Fibroblast of skin of right biceps (primary cell): Measurements from ENCODE around the gene FES.
A peak's percentile ranks its signal among the peaks of the same experiment; 100 is the strongest.
"Not testable (repeated sequence)": the region's sequence is repeated elsewhere in the genome, so short reads cannot be mapped to it uniquely, and the experiment has no call there.

ENCODE experiments used
- DNase-seq: peaks from one replicate; pipeline ENCODE4 v3.0.0-alpha.2; 2013

FES gene

DNA sequence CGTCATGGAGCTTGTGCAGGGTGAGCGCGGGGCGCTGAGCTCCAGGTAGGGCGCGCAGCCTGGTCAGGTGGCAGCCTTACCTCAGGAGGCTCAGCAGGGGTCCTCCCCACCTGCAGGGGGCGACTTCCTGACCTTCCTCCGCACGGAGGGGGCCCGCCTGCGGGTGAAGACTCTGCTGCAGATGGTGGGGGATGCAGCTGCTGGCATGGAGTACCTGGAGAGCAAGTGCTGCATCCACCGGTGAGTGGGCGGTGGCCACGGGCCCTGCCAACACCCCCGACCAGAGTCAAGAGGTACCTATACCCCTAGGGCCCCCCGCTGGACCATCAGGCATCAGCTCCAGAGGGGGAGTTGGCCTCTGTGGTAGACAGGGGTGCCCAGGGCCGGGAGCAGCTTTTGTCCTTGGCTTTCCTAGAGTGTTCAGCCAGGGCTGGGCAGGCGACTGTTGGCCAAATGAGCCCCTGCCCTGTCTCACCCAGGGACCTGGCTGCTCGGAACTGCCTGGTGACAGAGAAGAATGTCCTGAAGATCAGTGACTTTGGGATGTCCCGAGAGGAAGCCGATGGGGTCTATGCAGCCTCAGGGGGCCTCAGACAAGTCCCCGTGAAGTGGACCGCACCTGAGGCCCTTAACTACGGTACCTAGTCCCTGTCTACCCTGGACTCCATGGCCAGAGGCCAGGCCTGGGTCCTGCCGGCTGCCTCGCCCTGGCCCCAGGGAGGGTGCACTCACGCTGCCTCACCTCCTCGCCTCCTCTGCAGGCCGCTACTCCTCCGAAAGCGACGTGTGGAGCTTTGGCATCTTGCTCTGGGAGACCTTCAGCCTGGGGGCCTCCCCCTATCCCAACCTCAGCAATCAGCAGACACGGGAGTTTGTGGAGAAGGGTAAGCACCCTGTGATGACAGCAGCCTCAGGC is 9.1 kb downstream of the FES start:
- DNase-seq, result no peak

GRCh38 chr15:90895571-90896117 is 11.3 kb downstream of the FES start:
- DNase-seq, result peak; percentile 53

DNA sequence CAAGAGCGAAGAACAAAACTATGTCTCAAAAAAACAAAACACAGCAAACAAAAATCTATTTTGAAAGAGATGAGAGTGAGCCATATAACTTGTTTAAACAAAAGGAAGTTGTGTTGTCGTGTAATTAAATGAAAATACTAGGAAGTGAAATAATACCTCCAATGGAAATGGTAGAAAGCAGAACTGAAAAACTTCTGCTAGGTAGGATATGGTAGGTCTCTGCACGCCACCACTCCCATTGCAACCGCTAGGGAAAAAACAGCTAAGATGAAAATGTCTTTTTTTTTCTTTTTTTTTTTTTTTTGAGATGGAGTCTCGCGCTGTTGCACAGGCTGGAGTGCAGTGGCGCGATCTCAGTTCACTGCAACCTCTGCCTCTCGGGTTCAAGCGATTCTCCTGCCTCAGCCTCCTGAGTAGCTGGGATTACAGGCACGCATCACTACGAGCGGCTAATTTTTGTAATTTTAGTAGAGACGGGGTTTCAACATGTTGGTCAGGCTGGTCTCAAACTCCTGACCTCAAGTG is 12.9 kb downstream of the FES start:
- not testable (repeated sequence) for DNase-seq

- DNase-seq, result no peak
Observed at GRCh38 chr15:90901175-90902039, 17.1 kb downstream of the FES start.

DNA sequence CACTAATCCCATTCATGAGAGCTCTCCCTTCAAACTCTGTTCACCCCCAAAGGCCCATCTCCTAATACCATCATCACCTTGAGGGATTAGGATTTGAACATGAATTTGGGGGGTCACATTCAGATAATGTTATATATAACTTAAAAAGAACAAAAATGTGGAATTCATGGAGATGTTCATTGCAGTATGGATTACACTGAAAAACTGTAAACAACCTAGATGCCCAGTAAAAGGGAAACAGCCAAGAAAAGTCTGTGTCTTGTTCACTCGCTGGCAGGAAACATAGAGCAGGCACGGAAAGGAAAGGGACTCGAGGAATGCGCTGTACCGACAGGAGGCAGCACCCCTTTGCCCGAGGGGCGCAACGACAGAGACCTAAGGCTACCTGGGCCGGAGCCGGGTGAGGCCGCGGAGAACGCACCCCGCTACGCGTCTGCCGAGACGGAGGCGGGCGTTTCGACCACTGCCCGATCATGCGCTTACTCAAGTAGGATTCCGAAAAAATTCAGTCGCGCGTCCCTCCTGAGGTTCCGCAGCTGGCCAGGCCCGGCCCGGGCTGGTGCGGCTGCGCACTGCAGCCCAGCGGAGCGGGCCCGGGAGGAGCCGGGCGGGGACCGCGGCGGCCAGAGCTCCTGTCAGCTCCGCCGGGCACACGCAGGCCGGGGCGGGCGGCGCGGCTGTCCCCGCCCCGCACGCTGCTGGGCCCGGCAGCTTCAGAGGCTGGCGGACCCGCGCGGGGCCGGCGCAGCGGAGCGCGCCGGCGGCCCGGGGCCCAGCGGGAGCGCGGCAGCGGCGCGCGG is 17.9 kb downstream of the FES start:
- peak; percentile 77 for DNase-seq

GRCh38 chr15:90902840-90903732 is 18.8 kb downstream of the FES start, which contains the start of gene MAN2A2:
MAN2A2 (plus strand) TSS chr15:90903302; CDS start chr15:90904208, 906 bp downstream.
- peak; percentile 37 for DNase-seq

DNA sequence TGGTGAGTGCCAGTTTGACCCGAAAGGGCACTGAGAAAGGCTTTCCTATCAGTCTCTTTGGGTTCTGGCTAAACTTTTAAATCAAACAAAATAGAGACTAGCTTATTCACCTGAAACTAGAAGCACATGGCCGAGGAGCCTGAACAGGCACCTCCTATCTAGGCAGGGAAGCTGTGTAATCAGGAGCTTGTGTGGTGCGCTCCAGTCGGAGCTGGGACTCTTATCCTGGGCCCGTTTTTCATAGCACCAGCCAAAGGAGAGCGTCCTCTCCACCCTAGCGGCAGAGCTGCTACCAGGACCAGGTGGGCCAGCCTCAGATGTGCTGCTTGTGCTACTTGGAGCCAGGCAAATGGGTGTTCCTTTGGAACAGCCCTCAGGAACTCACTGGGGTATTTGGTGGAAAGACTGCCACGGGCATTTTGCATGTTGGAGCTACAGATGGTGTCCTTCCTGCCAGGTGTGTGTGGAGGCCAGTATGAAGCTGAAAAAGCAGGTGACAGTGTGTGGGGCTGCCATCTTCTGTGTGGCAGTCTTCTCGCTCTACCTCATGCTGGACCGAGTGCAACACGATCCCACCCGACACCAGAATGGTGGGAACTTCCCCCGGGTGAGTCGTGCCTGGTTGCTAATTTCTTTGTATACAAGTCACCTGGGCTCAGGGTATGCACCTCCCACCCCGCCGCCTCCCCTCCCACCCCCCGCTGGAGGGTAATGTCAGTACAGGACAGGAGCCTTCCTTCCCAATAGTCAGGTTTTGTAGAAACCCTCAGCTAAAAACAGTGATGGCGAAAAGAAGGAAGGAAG is 19.6 kb downstream of the FES start:
- no peak for DNase-seq

- no peak for DNase-seq
Observed at GRCh38 chr15:90904746-90905145, 20.4 kb downstream of the FES start.

- no peak for DNase-seq
Observed at GRCh38 chr15:90905306-90906180, 21.2 kb downstream of the FES start.

- no peak for DNase-seq
Observed at GRCh38 chr15:90906181-90906849, 22.0 kb downstream of the FES start.

DNA sequence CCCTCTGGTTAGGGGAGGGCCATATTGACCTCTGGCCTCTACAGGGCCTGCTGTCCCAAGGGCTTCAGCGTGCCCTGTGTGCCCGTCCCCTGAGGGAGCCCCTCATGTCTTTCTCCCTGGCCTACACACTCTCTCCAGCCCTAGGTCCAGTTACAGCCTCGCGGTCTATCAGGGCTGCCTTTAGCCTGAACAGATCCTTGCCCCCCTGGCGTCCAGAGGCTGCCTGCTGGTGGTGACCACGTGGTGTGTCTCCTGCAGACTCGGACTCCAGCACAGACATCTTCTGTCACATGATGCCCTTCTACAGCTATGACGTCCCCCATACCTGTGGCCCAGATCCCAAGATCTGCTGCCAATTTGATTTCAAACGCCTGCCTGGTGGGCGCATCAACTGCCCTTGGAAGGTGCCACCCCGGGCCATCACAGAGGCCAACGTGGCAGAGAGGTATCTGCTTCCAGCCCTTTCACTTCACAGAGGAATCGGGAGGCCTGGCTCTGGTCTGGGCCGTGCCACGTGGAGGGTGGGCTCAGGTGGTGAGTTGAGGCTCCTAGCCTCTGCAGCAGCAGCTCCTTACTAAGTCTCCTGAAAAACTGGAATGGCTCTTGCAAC is 22.9 kb downstream of the FES start:
- no peak for DNase-seq

GRCh38 chr15:90907838-90908507 is 23.7 kb downstream of the FES start:
- DNase-seq, result no peak

GRCh38 chr15:90909449-90909848 is 25.1 kb downstream of the FES start:
- DNase-seq, result not testable (repeated sequence)

DNA sequence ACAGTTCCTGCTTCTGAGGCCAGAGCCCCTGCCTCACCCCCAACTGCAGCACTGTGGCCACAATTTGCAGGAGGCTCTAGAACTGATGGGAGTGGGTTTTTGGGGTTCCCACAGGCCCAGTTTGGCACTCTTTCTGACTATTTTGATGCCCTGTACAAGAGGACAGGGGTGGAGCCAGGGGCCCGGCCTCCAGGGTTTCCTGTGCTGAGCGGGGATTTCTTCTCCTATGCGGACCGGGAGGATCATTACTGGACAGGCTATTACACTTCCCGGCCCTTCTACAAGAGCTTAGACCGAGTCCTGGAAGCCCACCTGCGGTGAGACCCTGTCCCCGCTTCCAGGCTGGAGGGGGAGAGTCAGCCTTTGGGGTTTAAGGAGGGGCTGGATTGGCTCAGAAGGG is 25.7 kb downstream of the FES start:
- DNase-seq, result no peak

- DNase-seq, result no peak
Observed at GRCh38 chr15:90910441-90911301, 26.4 kb downstream of the FES start.

DNA sequence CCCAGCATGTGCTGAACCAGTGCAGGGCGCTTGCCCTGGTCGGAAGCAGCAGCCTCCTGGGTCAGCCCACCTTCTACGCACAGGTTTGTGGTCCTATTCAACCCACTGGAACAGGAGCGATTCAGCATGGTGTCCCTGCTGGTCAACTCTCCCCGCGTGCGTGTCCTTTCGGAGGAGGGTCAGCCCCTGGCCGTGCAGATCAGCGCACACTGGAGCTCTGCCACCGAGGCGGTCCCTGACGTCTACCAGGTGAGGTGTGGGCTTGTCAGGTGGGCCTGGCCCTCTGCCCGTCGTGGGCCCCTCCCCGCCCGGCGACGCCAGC is 27.0 kb downstream of the FES start:
- DNase-seq, result no peak
